B cell (primary cell): ENCODE results near the gene SPON2.

ENCODE experiments used
- CTCF ChIP-seq: fragments of 200-600 bp; IDR thresholded peaks from one replicate; pipeline ENCODE4 v1.8.0; 2022; ENCODE audit warnings: antibody characterized with exemption, mild to moderate bottlenecking
- EZH2 ChIP-seq: IDR thresholded peaks from 2 replicates; pipeline ENCODE4 v1.6.1; 2012; ENCODE audit warnings: borderline replicate concordance, low read depth, mild to moderate bottlenecking, moderate library complexity, low read length; ENCODE audit not compliant: insufficient read depth, poor library complexity, severe bottlenecking

- TF ChIP-seq CTCF (no peak), EZH2 (no peak)
Observed at GRCh38 chr4:1179089-1179441, 6.7 kb upstream of the SPON2 start.
